GM10248 (cell line): Measurements from ENCODE around the gene SDK1.

Source experiments
- CTCF ChIA-PET: fragments of 300-600 bp; sonication (Branson Sonifier 250); formaldehyde crosslinking; extraction: SDS; loops from one replicate; lab custom pipeline; 2021; ENCODE audit warnings: antibody characterized with exemption; lab: Yijun Ruan, JAX
- POLR2A ChIA-PET: fragments of 350-650 bp; sonication (Branson Sonifier 250); formaldehyde crosslinking; extraction: SDS; loops from one replicate; lab custom pipeline; 2020; ENCODE audit warnings: antibody characterized with exemption; lab: Yijun Ruan, JAX
- DNase-seq: peaks from one replicate; pipeline ENCODE4 v3.0.0; 2012; ENCODE audit errors: extremely low spot score
- CTCF ChIP-seq: IDR thresholded peaks from 2 replicates; pipeline ENCODE4 v1.5.1; 2012; ENCODE audit warnings: mild to moderate bottlenecking, low read depth; ENCODE audit errors: extremely low read depth, missing control alignments, control extremely low read depth

The SDK1 gene

GRCh38 chr7:3265388-3265787 lies 35.7 kb upstream of the SDK1 start:
- CTCF ChIA-PET = interaction anchor here (0.9 kb wide), 1 partner anchor 64 kb away, joined by 3 read pairs; no protein-coding TSS in a partner anchor
- TF ChIP-seq CTCF = no peak
- no peak for DNase-seq
- POLR2A ChIA-PET = no interaction called here

DNA sequence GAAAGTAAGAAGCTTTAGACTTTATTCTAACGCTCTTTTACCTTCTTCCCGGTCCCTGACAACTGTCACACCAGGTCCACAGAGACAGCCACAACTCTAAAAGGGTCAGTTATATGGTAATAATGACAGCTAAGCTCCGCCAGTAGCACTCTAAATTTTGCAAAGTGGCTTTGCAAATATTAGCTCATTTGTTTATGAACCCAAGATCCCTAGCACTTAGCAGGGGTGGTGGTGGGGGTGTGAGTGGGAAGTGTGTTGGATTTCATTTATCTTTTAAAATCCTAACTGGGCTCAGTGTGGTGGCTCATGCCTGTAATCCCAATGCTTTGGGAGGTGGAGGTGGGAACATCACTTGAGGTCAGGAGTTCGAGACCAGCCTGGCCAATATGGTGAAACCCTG lies 34.8 kb upstream of the SDK1 start:
- DNase-seq = no peak
- POLR2A ChIA-PET = no interaction called here
- TF ChIP-seq CTCF = no peak
- CTCF ChIA-PET = interaction anchor here (0.9 to 1.1 kb wide), 2 partner anchors 16 to 63 kb away, joined by 3 read pairs; no protein-coding TSS in a partner anchor

DNA sequence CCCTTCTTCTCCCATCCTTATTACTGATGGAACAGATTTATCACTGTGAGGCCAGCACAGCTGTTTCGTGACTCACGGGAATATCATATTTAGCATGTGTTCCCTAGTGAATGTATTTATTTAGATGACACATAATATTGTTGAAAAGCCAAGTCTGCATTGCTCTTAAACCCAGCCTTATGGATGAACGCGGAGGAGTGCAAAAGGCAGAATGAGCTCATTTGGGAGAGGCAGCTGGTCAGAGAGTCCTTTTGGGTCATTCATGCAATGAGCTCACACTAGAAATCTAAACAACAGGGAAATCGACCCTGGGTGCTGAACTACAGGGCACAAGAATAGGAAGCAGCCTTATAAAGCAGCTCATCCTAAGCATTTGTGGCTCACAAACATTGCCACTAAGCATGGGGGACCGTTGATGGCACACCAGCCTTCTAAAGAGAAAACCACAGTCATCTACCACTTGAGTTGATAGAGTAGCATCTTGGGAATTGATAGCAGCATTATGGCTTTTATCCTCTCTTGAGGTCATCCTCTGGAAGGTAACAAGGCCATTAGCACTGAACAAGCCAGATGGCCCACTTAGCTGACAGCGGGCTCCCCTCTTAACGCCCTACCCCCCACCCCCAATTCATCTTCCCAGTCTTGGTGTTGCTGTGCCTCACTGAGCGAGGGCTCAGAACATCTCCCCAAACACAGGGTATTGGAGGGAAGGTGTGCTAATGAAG lies 32.9 kb upstream of the SDK1 start:
- POLR2A ChIA-PET = no interaction called here
- CTCF ChIA-PET = interaction anchor here (1.2 to 2.3 kb wide), 3 partner anchors 9 to 37 kb away, joined by 3 to 6 read pairs (median 4); no protein-coding TSS in a partner anchor
- DNase-seq = no peak
- no peak for TF ChIP-seq CTCF

DNA sequence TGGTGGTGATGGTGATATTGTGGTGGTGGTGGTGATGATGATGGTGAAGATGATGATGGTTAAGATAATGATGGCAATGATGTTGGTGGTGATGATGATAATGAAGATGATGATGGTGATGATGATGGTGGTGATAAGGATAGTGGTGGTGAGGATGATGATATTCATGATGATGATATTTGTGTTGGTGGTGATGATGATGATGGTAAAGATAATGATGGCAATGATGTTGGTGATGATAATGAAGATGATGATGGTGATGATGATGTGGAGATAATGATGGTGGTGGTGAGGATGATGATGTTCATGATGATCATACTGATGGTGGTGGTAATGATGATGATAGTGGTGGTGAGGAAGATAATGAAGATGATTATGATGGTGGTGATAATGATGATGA lies 30.7 kb upstream of the SDK1 start:
- ChIA-PET POLR2A (no interaction called here), CTCF (no interaction called here)
- TF ChIP-seq CTCF = no peak
- DNase-seq = no peak

DNA sequence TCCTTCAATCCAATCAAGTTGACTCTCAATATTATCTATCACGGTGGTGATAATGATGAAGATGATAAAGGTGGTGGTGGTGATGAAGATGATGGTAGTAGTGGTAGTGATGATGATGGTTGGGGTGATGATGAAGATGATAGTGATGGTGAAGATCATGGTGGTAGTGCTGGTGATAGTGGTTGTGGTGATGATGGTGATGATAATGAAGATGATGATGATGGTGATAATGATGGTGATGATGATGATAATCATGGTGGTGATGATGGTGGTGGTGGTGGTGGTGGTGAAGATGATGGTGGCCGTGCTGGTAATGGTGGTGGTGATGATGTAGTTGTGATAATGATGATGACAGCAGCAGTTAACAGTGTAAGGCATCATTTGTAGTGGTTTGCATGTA lies 29.8 kb upstream of the SDK1 start:
- POLR2A ChIA-PET = no interaction called here
- no peak for TF ChIP-seq CTCF
- CTCF ChIA-PET = interaction anchor here (0.9 kb wide), 1 partner anchor 19 kb away, joined by 3 read pairs; no protein-coding TSS in a partner anchor
- no peak for DNase-seq

DNA sequence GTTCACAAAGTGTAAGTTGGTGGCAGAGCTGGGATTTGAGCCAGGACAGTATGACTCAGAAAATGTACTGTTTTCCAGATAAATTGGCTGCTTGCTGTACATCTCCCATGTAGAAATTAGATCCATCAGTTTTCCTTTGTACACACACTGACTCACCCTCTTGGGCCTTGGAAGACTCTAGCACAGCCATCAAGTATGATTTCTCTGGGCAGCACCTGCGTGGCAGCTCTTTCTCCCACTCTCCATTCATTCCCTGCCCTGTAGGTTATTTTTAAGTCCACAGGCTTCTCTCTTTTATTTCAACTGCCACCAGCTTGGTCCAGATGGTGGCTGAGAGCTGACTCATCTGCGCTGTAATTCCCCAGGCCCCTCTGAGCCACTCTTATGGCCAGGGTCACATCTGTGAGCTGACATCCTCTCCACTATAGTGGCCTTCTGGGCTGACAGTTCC lies 28.3 kb upstream of the SDK1 start:
- no peak for TF ChIP-seq CTCF
- POLR2A ChIA-PET = no interaction called here
- CTCF ChIA-PET = no interaction called here
- no peak for DNase-seq
